ENCODE results near the gene CTSA.
A peak's percentile ranks its signal among the peaks of the same experiment; 100 is the strongest.

CTSA gene

GRCh38 chr20:45890985-45891983, at the start of gene CTSA, which contains the start of gene NEURL2:
TSS of gene CTSA (plus strand) at chr20:45891335. CDS start at chr20:45891569, 234 bp downstream.
TSS of gene NEURL2 (minus strand) at chr20:45891208. CDS start at chr20:45890991, 217 bp downstream.
- peak; percentile 96 for DNase-seq (ENCODE audit: low read depth)

GRCh38 chr20:45841407-45842129, 49.6 kb upstream of the CTSA start:
- DNase-seq (ENCODE audit: low read depth): no peak

- DNase-seq (ENCODE audit: low read depth): no peak
These were observed 48.8 kb upstream of the CTSA start for GRCh38 chr20:45842169-45842812.

- no peak for DNase-seq (ENCODE audit: low read depth)
These were observed 47.6 kb upstream of the CTSA start for GRCh38 chr20:45843506-45843905.

- DNase-seq (ENCODE audit: low read depth): no peak
These were observed 45.7 kb upstream of the CTSA start for GRCh38 chr20:45845452-45845851.

- no peak for DNase-seq (ENCODE audit: low read depth)
These were observed 42.7 kb upstream of the CTSA start for GRCh38 chr20:45848421-45848820.

- DNase-seq (ENCODE audit: low read depth): no peak
These were observed 42.1 kb upstream of the CTSA start for GRCh38 chr20:45848969-45849582.

- no peak for DNase-seq (ENCODE audit: low read depth)
These were observed 40.9 kb upstream of the CTSA start for GRCh38 chr20:45850238-45850637.

GRCh38 chr20:45850926-45851325, 40.2 kb upstream of the CTSA start:
- DNase-seq (ENCODE audit: low read depth): no peak

- DNase-seq (ENCODE audit: low read depth): no peak
These were observed 39.6 kb upstream of the CTSA start for GRCh38 chr20:45851501-45851900.

GRCh38 chr20:45852326-45852725, 38.8 kb upstream of the CTSA start:
- no peak for DNase-seq (ENCODE audit: low read depth)

- no peak for DNase-seq (ENCODE audit: low read depth)
These were observed 37.7 kb upstream of the CTSA start for GRCh38 chr20:45853484-45853883.

GRCh38 chr20:45857114-45857881, 33.8 kb upstream of the CTSA start, which contains the start of the genes ACOT8 and ZSWIM3:
TSS of gene ACOT8 (minus strand) at chr20:45857392. CDS start at chr20:45857315, 77 bp downstream.
TSS of gene ZSWIM3 (plus strand) at chr20:45857614. CDS start at chr20:45857826, 212 bp downstream.
- peak; percentile 100 for DNase-seq (ENCODE audit: low read depth)

GRCh38 chr20:45857882-45858216, 33.3 kb upstream of the CTSA start:
- peak; percentile 57 for DNase-seq (ENCODE audit: low read depth)

GRCh38 chr20:45859916-45860315, 31.2 kb upstream of the CTSA start:
- DNase-seq (ENCODE audit: low read depth): no peak

- peak; percentile 66 for DNase-seq (ENCODE audit: low read depth)
These were observed 30.4 kb upstream of the CTSA start for GRCh38 chr20:45860560-45861220.

GRCh38 chr20:45861221-45862075, 29.7 kb upstream of the CTSA start:
- DNase-seq (ENCODE audit: low read depth): no peak

- no peak for DNase-seq (ENCODE audit: low read depth)
These were observed 27.3 kb upstream of the CTSA start for GRCh38 chr20:45863543-45864470.
